Measurements from ENCODE around the gene PCSK7.

Gene PCSK7

DNA sequence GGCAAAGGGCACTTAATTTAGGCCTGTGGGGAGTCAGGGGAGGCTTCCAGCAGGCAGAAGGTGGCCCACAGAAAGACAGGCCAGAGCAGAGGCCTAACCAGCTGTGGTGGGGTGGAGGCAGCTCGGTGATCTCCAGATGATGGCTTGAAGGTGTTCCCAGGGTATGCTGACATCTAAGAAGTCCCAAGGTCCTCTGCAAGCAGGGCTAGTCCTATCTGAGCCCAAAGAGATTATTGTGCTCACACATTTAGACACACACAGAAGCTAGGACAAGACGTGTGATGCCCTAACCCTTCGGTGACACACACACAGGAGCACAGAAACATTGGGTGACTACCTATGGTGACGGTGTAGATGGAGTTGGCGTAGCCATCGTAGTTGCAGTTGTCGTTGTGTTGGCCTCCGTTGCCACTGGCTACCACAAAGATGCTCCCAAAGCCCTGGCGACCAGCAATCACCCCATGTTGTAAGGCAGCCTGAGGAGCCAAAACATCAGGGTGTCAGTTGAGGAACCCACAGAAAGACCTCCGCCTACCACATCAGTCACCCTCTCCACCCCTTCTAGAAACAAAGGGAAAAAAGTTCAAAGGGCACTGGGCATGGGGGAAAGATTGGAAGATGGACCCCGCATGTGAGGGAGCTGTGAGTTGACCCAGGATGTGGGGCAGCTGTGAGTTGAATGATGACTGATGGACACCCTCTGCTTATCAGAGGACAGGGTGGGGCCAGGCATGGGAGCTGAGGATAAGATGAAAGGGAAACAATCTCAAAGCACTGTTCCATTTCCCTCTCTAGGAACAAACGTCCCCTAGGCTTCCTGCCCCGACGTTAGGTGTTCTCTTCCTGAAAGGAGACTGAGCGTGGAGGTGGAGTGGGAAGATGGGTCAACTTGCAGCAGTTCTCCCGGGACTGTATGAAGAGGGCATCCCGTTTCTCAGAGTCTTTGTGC, 7.9 kb downstream of the PCSK7 start:
- TF ChIP-seq, protein P1, sequence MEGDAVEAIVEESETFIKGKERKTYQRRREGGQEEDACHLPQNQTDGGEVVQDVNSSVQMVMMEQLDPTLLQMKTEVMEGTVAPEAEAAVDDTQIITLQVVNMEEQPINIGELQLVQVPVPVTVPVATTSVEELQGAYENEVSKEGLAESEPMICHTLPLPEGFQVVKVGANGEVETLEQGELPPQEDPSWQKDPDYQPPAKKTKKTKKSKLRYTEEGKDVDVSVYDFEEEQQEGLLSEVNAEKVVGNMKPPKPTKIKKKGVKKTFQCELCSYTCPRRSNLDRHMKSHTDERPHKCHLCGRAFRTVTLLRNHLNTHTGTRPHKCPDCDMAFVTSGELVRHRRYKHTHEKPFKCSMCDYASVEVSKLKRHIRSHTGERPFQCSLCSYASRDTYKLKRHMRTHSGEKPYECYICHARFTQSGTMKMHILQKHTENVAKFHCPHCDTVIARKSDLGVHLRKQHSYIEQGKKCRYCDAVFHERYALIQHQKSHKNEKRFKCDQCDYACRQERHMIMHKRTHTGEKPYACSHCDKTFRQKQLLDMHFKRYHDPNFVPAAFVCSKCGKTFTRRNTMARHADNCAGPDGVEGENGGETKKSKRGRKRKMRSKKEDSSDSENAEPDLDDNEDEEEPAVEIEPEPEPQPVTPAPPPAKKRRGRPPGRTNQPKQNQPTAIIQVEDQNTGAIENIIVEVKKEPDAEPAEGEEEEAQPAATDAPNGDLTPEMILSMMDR (IDR thresholded peaks at IDR 0.05), result no peak
- no peaks in the 10 kb centered on the region for H3K9me3 ChIP-seq
- no peak overlapping the region for H3K27ac ChIP-seq
- peaks cover 93% of the 10 kb centered on the region for H3K36me3 ChIP-seq
- no peak overlapping the region for H3K4me3 ChIP-seq (ENCODE audit: low read depth in 1 of 2, low read length in 1 of 2)
- H3K27me3 ChIP-seq, result no peaks in the 10 kb centered on the region
- H3K4me1 ChIP-seq (ENCODE audit: control insufficient read depth in 1 of 2, insufficient read depth in 1 of 2, low read depth in 1 of 2, low read length in 1 of 2), result no peaks in the 10 kb centered on the region

DNA sequence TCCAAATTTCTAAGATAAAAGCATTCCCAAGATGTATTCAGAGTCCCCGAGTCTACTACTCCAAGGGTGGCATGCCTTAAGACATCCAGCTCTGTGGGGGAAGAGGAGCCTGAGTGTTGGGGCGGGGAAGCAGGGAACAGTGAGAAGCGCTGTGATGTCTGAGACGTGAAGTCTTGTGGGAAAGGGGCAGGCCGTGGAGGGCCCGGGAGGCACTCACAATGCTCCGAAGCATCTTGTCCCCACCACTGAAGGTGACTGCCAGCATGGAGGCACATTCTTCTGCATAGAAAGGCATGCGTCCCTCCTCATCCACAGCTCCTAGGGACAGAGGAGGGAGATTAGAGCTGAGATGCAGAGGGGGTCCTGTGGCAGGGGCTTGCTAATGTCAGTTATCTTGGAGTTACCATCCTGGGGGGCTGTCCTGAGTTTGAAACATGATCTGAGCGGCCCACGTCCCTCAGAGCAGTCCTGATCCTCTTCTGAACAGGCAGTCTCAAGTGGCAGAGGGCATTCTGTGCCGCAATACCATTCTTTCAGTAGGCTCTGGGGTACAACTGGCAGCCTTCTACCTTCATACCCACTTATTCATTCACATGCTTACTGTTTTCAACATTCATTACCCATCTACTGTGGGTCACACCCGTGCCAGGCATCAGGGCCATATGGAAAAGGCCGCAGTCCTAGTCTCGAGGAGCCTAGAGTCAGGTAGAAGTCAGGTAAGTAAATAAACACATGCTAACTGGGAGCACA, 8.7 kb downstream of the PCSK7 start:
- H3K27ac ChIP-seq, result no peak overlapping the region
- TF ChIP-seq, protein P1 (IDR thresholded peaks at IDR 0.05), result no peak
- H3K4me1 ChIP-seq (ENCODE audit: control insufficient read depth in 1 of 2, insufficient read depth in 1 of 2, low read depth in 1 of 2, low read length in 1 of 2), result no peaks in the 10 kb centered on the region
- H3K36me3 ChIP-seq, result peaks cover 94% of the 10 kb centered on the region
- H3K4me3 ChIP-seq (ENCODE audit: low read depth in 1 of 2, low read length in 1 of 2), result no peak overlapping the region
- no peaks in the 10 kb centered on the region for H3K27me3 ChIP-seq
- H3K9me3 ChIP-seq, result no peaks in the 10 kb centered on the region

DNA sequence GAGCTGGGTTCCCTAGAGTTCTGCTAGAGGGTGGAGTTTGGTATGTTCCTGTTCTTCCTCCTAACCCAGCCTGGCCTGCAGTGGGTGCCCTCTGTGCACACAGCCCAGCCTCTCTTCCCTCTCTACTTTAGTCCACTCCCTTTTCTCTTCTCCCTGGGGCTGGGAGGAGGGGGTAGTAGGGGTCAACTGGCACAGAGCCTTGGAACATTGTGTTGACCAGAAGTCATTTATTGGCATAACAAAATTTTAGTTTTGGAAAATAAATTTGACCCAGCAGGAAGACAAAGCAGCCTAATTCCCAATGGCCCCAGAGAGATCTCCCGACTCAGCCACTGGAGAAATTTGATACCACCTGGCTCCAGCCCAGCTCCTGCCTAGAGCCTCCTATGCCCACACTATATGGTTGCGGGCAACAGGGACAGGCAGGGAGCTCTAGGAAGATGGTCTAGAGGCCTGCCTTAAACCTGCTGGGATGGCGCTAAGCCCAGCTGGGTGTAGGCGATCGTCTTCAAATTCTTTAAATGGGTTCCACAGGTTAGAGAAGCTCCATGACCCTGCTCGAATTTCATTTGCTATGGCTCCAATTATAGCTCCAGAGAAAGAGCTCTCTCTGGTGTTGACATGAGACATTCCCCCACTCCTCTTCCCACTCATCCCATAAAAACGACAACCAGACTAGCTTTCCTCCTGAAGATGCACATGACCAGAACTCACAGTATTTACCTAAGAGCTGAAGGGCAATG, 9.9 kb downstream of the PCSK7 start:
- TF ChIP-seq, protein P1 (IDR thresholded peaks at IDR 0.05), result no peak
- Histone ChIP-seq H3K4me1 (ENCODE audit: control insufficient read depth in 1 of 2, insufficient read depth in 1 of 2, low read depth in 1 of 2, low read length in 1 of 2) (no peaks in the 10 kb centered on the region), H3K36me3 (peaks cover 94% of the 10 kb centered on the region), H3K4me3 (ENCODE audit: low read depth in 1 of 2, low read length in 1 of 2) (no peak overlapping the region), H3K27ac (no peak overlapping the region), H3K9me3 (no peaks in the 10 kb centered on the region), H3K27me3 (no peaks in the 10 kb centered on the region)

DNA sequence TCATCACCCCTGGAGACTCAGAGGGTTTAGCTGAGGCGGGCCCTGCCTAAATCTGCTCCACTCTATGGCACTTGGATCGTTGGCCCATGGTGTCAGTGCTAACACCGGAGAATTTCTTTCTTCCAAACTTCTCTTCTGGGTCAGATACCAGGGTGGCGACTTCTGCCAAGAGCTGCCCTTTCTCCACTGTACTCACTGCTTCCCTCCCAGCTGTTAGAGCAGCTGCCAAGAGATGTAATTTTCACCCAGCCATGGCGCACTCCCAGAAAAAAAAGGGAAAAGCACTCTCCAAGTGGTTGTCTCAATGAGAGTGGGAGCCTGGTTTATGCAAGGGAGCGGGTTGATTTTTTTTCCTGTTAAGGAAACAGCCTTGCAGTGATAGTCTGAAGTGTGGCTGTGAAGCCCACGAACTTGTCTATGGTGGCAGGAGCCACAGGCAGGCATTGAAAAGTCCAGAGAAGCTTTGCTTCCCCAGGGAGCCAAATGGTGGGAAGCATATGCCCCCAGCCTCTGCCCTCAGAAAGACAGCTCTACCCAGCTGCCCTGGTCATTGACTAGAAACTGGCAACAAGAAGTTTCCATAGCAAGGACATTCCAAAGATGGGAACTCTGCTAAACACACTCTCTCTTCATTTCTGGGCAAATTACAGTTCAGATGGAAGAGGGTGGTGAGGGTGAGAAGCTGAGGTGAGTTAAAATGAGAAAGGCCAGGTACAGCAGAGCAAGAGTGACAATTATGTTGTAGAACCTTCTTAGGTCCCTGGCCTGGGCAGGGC, 10.7 kb downstream of the PCSK7 start:
- Histone ChIP-seq H3K4me3 (ENCODE audit: low read depth in 1 of 2, low read length in 1 of 2) (no peak overlapping the region), H3K27ac (no peak overlapping the region), H3K36me3 (peaks cover 97% of the 10 kb centered on the region), H3K4me1 (ENCODE audit: control insufficient read depth in 1 of 2, insufficient read depth in 1 of 2, low read depth in 1 of 2, low read length in 1 of 2) (no peaks in the 10 kb centered on the region), H3K9me3 (no peaks in the 10 kb centered on the region), H3K27me3 (no peaks in the 10 kb centered on the region)
- TF ChIP-seq, protein P1 (IDR thresholded peaks at IDR 0.05), result no peak

DNA sequence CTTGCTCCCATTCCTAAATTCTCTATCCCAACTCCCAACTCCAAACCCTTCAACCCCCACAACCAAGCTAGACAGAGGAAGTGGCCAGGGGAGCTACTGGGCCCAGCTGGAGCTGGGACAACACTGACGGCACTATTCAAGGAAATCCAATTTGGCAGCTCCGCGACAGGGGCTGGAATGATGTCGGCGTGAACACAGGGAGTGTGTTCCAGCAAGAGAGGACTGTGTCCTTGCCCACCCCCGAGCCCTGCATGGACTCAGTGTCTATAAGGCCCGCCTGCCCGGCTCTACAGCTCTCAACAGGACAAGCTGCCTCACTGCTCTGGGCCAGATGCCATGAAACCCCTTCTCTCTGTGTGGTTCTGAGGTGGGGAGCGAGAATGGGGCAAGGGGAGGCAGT, 11.3 kb downstream of the PCSK7 start:
- H3K36me3 ChIP-seq, result peaks cover 97% of the 10 kb centered on the region
- no peaks in the 10 kb centered on the region for H3K27me3 ChIP-seq
- no peak overlapping the region for H3K4me3 ChIP-seq (ENCODE audit: low read depth in 1 of 2, low read length in 1 of 2)
- H3K9me3 ChIP-seq, result no peaks in the 10 kb centered on the region
- H3K4me1 ChIP-seq (ENCODE audit: control insufficient read depth in 1 of 2, insufficient read depth in 1 of 2, low read depth in 1 of 2, low read length in 1 of 2), result no peaks in the 10 kb centered on the region
- TF ChIP-seq, protein P1 (IDR thresholded peaks at IDR 0.05), result no peak
- H3K27ac ChIP-seq, result no peak overlapping the region

Data from neutrophil (primary cell).